GM23338 (cell line): ENCODE measurements around the gene MIEF2. TPM values are rescaled to one million over a fixed set of nuclear protein-coding genes. Genes with fewer than 3 reads are reported as not detected.

Experiments used
- ATAC-seq: fragments of 200-7000 bp; cut with Tn5 transposase; 3 replicates; pipeline ENCODE4 v1.9.1; 2020
- DNase-seq: peaks from one replicate; pipeline ENCODE4 v3.0.0-alpha.2; 2015; ENCODE audit warnings: low spot score
- H2AFZ ChIP-seq: fragments of 200-600 bp; sonication (generic); 2 replicates; pipeline ENCODE4 v1.8.0; 2016; ENCODE audit warnings: antibody characterized with exemption, mild to moderate bottlenecking, moderate library complexity
- H3F3A ChIP-seq: fragments of 200-600 bp; sonication (generic); replicated peaks from 2 replicates; pipeline ENCODE4 v1.8.0; 2017; ENCODE audit warnings: antibody characterized with exemption, mixed run types, low read depth
- H3K27ac ChIP-seq: fragments of 200-600 bp; sonication (generic); 2 replicates; pipeline ENCODE4 v1.6.1; 2016; ENCODE audit warnings: low read depth
- H3K27me3 ChIP-seq: fragments of 200-600 bp; sonication (generic); 2 replicates; pipeline ENCODE4 v1.8.0; 2016; ENCODE audit warnings: mild to moderate bottlenecking, mixed run types, moderate library complexity; ENCODE audit not compliant: insufficient read depth
- H3K36me3 ChIP-seq: fragments of 200-600 bp; sonication (generic); 2 replicates; pipeline ENCODE4 v1.8.0; 2016; ENCODE audit warnings: mild to moderate bottlenecking; ENCODE audit not compliant: insufficient read depth
- H3K4me1 ChIP-seq: fragments of 200-600 bp; sonication (generic); 2 replicates; pipeline ENCODE4 v1.8.0; 2016; ENCODE audit warnings: mild to moderate bottlenecking, moderate library complexity; ENCODE audit not compliant: insufficient read depth
- H3K4me2 ChIP-seq: fragments of 200-600 bp; sonication (generic); 2 replicates; pipeline ENCODE4 v1.7.1; 2017; ENCODE audit warnings: mixed run types
- H3K4me3 ChIP-seq: fragments of 200-600 bp; sonication (generic); 2 replicates; pipeline ENCODE4 v1.6.1; 2016; ENCODE audit warnings: mixed run types
- H3K79me2 ChIP-seq: fragments of 200-600 bp; sonication (generic); replicated peaks from 2 replicates; pipeline ENCODE4 v1.8.0; 2017; ENCODE audit warnings: mild to moderate bottlenecking; ENCODE audit not compliant: insufficient read depth
- H3K9me2 ChIP-seq: fragments of 200-600 bp; sonication (generic); 2 replicates; pipeline ENCODE4 v1.8.0; 2017; ENCODE audit not compliant: insufficient read depth
- H4K20me1 ChIP-seq: fragments of 200-600 bp; sonication (generic); replicated peaks from 2 replicates; pipeline ENCODE4 v1.8.0; 2017; ENCODE audit warnings: mild to moderate bottlenecking; ENCODE audit not compliant: insufficient read depth
- H3K27ac Mint-ChIP-seq: 2 replicates; pipeline ENCODE4 v1.8.0; 2020; ENCODE audit warnings: inconsistent platforms, mild to moderate bottlenecking, moderate library complexity, mixed read lengths
- H3K27me3 Mint-ChIP-seq: 3 replicates; pipeline ENCODE4 v1.8.0; 2022; ENCODE audit warnings: low read depth, mild to moderate bottlenecking, moderate library complexity, mixed read lengths, inconsistent platforms; ENCODE audit not compliant: insufficient read depth, poor library complexity
- H3K36me3 Mint-ChIP-seq: 3 replicates; pipeline ENCODE4 v1.8.0; 2021; ENCODE audit warnings: low read depth, mild to moderate bottlenecking, inconsistent platforms, moderate library complexity, mixed read lengths
- H3K4me1 Mint-ChIP-seq: 3 replicates; pipeline ENCODE4 v1.8.0; 2020; ENCODE audit warnings: mild to moderate bottlenecking, inconsistent platforms, mixed read lengths
- H3K4me3 Mint-ChIP-seq: 3 replicates; pipeline ENCODE4 v1.8.0; 2021; ENCODE audit warnings: moderate library complexity, mild to moderate bottlenecking, inconsistent platforms, mixed read lengths
- H3K9me3 Mint-ChIP-seq: 3 replicates; pipeline ENCODE4 v1.8.0; 2020; ENCODE audit warnings: moderate library complexity, mild to moderate bottlenecking, inconsistent platforms, mixed read lengths
- CREB1 ChIP-seq: fragments of 250-450 bp; sonication (Bioruptor Pico); IDR thresholded peaks from 2 replicates; pipeline ENCODE4 v1.5.0; 2020; ENCODE audit warnings: low read depth, mild to moderate bottlenecking, moderate library complexity
- EZH2 ChIP-seq: fragments of 200-600 bp; sonication (generic); IDR thresholded peaks from one replicate; pipeline ENCODE4 v1.8.0; 2017; ENCODE audit warnings: antibody characterized with exemption, mild to moderate bottlenecking, low read depth; ENCODE audit not compliant: unreplicated experiment
- EZH2phosphoT487 ChIP-seq: fragments of 200-600 bp; sonication (generic); IDR thresholded peaks from one replicate; pipeline ENCODE4 v1.8.1; 2018; ENCODE audit warnings: antibody characterized with exemption; ENCODE audit not compliant: unreplicated experiment
- JUNB ChIP-seq: IDR thresholded peaks from one replicate; pipeline ENCODE4 v1.6.1; 2016; ENCODE audit warnings: antibody characterized with exemption; ENCODE audit not compliant: unreplicated experiment
- NANOG ChIP-seq: IDR thresholded peaks from 2 replicates; pipeline ENCODE4 v1.6.1; 2016; ENCODE audit warnings: antibody characterized with exemption, borderline replicate concordance
- POLR2AphosphoS5 ChIP-seq: IDR thresholded peaks from 2 replicates; pipeline ENCODE4 v1.6.1; 2016; ENCODE audit warnings: antibody characterized with exemption, low read depth
- STAT1 ChIP-seq: IDR thresholded peaks from one replicate; pipeline ENCODE4 v1.6.1; 2016; ENCODE audit warnings: antibody characterized with exemption; ENCODE audit not compliant: unreplicated experiment
- ZNF114 ChIP-seq: fragments of 250-450 bp; sonication (Bioruptor Pico); IDR thresholded peaks from 2 replicates; pipeline ENCODE4 v1.5.0; 2020; ENCODE audit warnings: mild to moderate bottlenecking, moderate library complexity
- ZNF331 ChIP-seq: fragments of 250-450 bp; sonication (Bioruptor Pico); IDR thresholded peaks from 2 replicates; pipeline ENCODE4 v1.5.0; 2020; ENCODE audit warnings: low read depth, mild to moderate bottlenecking, moderate library complexity
- polyA plus RNA-seq: library from polyadenylated mRNA; unstranded; fragments of >200 nt; fragmentation: Nextera tagmentation; extraction: Ambion mirVana; gene quantifications from 2 replicates; pipeline ENCODE4 v1.2.1, GENCODE V29; 2016
- total RNA-seq: library from RNA; depleted of rRNA; stranded (reverse); fragments of >200 nt; shearing (Covaris generic); gene quantifications from 2 replicates; pipeline ENCODE4 v1.2.3, GENCODE V29; 2014
- TF ChIP-seq, protein P1 (sequence below): IDR thresholded peaks from 2 replicates; pipeline ENCODE4 v1.6.1; 2016; ENCODE audit warnings: antibody characterized with exemption
- TF ChIP-seq, protein P2 (sequence below): fragments of 250-450 bp; sonication (Bioruptor Pico); IDR thresholded peaks from 2 replicates; pipeline ENCODE4 v1.5.0; 2020; ENCODE audit warnings: mild to moderate bottlenecking, moderate library complexity
- TF ChIP-seq, protein P3 (sequence below), 2 experiments: fragments of 200-600 bp in 1 of 2; sonication (generic) in 1 of 2; conservative IDR thresholded peaks; 2 replicates each; pipeline versions ENCODE4 v1.5.1 to v1.6.1; 2016 to 2017; ENCODE audit warnings: antibody characterized with exemption in 2 of 2, low read depth in 2 of 2, mild to moderate bottlenecking in 2 of 2, moderate library complexity in 1 of 2
- TF ChIP-seq, protein P4 (sequence below): IDR thresholded peaks from one replicate; pipeline ENCODE4 v1.6.1; 2018; ENCODE audit warnings: antibody characterized with exemption; ENCODE audit not compliant: unreplicated experiment

The MIEF2 gene
- total and polyA plus RNA-seq, 2 experiments from 2014 or later, result 8.2 to 26.5 TPM

DNA sequence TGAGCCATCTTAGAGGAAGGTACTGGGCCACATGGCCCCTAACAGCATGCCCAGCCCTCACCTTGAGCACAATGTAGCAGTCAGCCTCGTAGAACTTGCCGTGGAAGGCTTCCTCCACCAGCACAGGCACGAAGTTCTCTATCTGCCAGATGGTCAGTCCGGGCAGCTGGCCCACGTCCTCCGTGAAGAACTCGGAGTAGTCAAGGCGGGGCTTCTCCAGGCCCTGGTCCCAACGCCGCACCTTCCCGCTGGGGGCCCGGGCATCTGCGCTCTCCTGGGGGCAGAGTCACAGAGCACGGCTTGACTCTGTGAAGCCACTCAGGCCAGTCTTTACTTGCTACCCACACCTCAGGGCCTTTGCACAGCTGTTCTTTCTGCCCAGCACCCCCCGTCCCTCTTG, 9.3 kb upstream of the MIEF2 start:
- no peak overlapping the region for H3K27ac ChIP-seq

More for the DNA sequence above, 9.3 kb upstream of the MIEF2 start:
- Mint-ChIP-seq H3K9me3 (no peaks in the 10 kb centered on the region; the same call in 2 of the 3 replicates), H3K27ac (no peak overlapping the region), H3K4me1 (peaks cover 13% of the 10 kb centered on the region), H3K36me3 (peaks cover 74% of the 10 kb centered on the region), H3K27me3 (peaks cover 27% of the 10 kb centered on the region), H3K4me3 (no peak overlapping the region)
- H3K36me3 ChIP-seq, result peaks cover 19% of the 10 kb centered on the region
- TF ChIP-seq POLR2AphosphoS5, result no peak
- TF ChIP-seq CREB1 (CRISPR knock-in tag), result no peak
- TF ChIP-seq ZNF114, result no peak
- TF ChIP-seq, protein P1, sequence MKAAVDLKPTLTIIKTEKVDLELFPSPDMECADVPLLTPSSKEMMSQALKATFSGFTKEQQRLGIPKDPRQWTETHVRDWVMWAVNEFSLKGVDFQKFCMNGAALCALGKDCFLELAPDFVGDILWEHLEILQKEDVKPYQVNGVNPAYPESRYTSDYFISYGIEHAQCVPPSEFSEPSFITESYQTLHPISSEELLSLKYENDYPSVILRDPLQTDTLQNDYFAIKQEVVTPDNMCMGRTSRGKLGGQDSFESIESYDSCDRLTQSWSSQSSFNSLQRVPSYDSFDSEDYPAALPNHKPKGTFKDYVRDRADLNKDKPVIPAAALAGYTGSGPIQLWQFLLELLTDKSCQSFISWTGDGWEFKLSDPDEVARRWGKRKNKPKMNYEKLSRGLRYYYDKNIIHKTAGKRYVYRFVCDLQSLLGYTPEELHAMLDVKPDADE, result no peak
- TF ChIP-seq STAT1, result no peak
- no peak for TF ChIP-seq EZH2phosphoT487
- TF ChIP-seq, protein P2, sequence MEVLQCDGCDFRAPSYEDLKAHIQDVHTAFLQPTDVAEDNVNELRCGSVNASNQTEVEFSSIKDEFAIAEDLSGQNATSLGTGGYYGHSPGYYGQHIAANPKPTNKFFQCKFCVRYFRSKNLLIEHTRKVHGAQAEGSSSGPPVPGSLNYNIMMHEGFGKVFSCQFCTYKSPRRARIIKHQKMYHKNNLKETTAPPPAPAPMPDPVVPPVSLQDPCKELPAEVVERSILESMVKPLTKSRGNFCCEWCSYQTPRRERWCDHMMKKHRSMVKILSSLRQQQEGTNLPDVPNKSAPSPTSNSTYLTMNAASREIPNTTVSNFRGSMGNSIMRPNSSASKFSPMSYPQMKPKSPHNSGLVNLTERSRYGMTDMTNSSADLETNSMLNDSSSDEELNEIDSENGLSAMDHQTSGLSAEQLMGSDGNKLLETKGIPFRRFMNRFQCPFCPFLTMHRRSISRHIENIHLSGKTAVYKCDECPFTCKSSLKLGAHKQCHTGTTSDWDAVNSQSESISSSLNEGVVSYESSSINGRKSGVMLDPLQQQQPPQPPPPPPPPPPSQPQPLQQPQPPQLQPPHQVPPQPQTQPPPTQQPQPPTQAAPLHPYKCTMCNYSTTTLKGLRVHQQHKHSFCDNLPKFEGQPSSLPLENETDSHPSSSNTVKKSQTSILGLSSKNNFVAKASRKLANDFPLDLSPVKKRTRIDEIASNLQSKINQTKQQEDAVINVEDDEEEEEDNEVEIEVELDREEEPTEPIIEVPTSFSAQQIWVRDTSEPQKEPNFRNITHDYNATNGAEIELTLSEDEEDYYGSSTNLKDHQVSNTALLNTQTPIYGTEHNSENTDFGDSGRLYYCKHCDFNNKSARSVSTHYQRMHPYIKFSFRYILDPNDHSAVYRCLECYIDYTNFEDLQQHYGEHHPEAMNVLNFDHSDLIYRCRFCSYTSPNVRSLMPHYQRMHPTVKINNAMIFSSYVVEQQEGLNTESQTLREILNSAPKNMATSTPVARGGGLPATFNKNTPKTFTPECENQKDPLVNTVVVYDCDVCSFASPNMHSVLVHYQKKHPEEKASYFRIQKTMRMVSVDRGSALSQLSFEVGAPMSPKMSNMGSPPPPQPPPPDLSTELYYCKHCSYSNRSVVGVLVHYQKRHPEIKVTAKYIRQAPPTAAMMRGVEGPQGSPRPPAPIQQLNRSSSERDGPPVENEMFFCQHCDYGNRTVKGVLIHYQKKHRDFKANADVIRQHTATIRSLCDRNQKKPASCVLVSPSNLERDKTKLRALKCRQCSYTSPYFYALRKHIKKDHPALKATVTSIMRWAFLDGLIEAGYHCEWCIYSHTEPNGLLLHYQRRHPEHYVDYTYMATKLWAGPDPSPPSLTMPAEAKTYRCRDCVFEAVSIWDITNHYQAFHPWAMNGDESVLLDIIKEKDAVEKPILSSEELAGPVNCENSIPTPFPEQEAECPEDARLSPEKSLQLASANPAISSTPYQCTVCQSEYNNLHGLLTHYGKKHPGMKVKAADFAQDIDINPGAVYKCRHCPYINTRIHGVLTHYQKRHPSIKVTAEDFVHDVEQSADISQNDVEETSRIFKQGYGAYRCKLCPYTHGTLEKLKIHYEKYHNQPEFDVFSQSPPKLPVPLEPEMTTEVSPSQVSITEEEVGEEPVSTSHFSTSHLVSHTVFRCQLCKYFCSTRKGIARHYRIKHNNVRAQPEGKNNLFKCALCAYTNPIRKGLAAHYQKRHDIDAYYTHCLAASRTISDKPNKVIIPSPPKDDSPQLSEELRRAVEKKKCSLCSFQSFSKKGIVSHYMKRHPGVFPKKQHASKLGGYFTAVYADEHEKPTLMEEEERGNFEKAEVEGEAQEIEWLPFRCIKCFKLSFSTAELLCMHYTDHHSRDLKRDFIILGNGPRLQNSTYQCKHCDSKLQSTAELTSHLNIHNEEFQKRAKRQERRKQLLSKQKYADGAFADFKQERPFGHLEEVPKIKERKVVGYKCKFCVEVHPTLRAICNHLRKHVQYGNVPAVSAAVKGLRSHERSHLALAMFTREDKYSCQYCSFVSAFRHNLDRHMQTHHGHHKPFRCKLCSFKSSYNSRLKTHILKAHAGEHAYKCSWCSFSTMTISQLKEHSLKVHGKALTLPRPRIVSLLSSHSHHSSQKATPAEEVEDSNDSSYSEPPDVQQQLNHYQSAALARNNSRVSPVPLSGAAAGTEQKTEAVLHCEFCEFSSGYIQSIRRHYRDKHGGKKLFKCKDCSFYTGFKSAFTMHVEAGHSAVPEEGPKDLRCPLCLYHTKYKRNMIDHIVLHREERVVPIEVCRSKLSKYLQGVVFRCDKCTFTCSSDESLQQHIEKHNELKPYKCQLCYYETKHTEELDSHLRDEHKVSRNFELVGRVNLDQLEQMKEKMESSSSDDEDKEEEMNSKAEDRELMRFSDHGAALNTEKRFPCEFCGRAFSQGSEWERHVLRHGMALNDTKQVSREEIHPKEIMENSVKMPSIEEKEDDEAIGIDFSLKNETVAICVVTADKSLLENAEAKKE (CRISPR knock-in tag), result no peak
- TF ChIP-seq ZNF331 (CRISPR knock-in tag), result no peak
- TF ChIP-seq, protein P3, sequence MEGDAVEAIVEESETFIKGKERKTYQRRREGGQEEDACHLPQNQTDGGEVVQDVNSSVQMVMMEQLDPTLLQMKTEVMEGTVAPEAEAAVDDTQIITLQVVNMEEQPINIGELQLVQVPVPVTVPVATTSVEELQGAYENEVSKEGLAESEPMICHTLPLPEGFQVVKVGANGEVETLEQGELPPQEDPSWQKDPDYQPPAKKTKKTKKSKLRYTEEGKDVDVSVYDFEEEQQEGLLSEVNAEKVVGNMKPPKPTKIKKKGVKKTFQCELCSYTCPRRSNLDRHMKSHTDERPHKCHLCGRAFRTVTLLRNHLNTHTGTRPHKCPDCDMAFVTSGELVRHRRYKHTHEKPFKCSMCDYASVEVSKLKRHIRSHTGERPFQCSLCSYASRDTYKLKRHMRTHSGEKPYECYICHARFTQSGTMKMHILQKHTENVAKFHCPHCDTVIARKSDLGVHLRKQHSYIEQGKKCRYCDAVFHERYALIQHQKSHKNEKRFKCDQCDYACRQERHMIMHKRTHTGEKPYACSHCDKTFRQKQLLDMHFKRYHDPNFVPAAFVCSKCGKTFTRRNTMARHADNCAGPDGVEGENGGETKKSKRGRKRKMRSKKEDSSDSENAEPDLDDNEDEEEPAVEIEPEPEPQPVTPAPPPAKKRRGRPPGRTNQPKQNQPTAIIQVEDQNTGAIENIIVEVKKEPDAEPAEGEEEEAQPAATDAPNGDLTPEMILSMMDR (conservative IDR thresholded peaks at IDR 0.05; ENCODE audit: low read depth in 2 of 2), result no peak
- no peak for TF ChIP-seq NANOG
- TF ChIP-seq, protein P4, sequence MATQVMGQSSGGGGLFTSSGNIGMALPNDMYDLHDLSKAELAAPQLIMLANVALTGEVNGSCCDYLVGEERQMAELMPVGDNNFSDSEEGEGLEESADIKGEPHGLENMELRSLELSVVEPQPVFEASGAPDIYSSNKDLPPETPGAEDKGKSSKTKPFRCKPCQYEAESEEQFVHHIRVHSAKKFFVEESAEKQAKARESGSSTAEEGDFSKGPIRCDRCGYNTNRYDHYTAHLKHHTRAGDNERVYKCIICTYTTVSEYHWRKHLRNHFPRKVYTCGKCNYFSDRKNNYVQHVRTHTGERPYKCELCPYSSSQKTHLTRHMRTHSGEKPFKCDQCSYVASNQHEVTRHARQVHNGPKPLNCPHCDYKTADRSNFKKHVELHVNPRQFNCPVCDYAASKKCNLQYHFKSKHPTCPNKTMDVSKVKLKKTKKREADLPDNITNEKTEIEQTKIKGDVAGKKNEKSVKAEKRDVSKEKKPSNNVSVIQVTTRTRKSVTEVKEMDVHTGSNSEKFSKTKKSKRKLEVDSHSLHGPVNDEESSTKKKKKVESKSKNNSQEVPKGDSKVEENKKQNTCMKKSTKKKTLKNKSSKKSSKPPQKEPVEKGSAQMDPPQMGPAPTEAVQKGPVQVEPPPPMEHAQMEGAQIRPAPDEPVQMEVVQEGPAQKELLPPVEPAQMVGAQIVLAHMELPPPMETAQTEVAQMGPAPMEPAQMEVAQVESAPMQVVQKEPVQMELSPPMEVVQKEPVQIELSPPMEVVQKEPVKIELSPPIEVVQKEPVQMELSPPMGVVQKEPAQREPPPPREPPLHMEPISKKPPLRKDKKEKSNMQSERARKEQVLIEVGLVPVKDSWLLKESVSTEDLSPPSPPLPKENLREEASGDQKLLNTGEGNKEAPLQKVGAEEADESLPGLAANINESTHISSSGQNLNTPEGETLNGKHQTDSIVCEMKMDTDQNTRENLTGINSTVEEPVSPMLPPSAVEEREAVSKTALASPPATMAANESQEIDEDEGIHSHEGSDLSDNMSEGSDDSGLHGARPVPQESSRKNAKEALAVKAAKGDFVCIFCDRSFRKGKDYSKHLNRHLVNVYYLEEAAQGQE, result no peak
- TF ChIP-seq JUNB, result no peak
- TF ChIP-seq EZH2, result no peak
- no peak overlapping the region for H2AFZ ChIP-seq
- H3K79me2 ChIP-seq, result peaks cover 9% of the 10 kb centered on the region
- H3K4me2 ChIP-seq, result no peak overlapping the region
- DNase-seq (no peak), ATAC-seq (no peak)
- peaks cover 20% of the 10 kb centered on the region for H3F3A ChIP-seq
- H3K4me3 ChIP-seq, result no peak overlapping the region
- H3K9me2 ChIP-seq, result no peaks in the 10 kb centered on the region
- peaks cover 4% of the 10 kb centered on the region for H4K20me1 ChIP-seq
- peaks cover 5% of the 10 kb centered on the region; the same call in 1 of the 2 replicates for H3K4me1 ChIP-seq
- no peaks in the 10 kb centered on the region for H3K27me3 ChIP-seq
